ENCODE data around the gene KRT32. TPM values are rescaled to one million over a fixed set of nuclear protein-coding genes. Genes with fewer than 3 reads are reported as not detected.

The KRT32 gene
- total and polyA plus RNA-seq, 2 experiments from 2014 or later: not detected

- H3K36me3 ChIP-seq (ENCODE audit: low read depth): no peaks in the 10 kb centered on the region
- H3K9me3 ChIP-seq (ENCODE audit: low read depth): no peaks in the 10 kb centered on the region
- in situ Hi-C loops (cut with MboI): no loop called here
- no peaks in the 10 kb centered on the region for H3K9me2 ChIP-seq (ENCODE audit: insufficient read depth)
- no peak overlapping the region for H3K4me2 ChIP-seq (ENCODE audit: unreplicated experiment)
- H3K27me3 ChIP-seq (replicated peaks; ENCODE audit: insufficient read depth): peaks cover 2% of the 10 kb centered on the region; the same call in 1 of the 2 replicates
- H3K9ac ChIP-seq: no peak overlapping the region
- peaks cover 12% of the 10 kb centered on the region for H3K4me1 ChIP-seq (ENCODE audit: insufficient read depth)
- H4K20me1 ChIP-seq (ENCODE audit: insufficient read depth): no peaks in the 10 kb centered on the region
- no peak overlapping the region for H3K27ac ChIP-seq
- H2AFZ ChIP-seq: no peak overlapping the region
- TF ChIP-seq EZH2phosphoT487 (IDR thresholded peaks at IDR 0.05; ENCODE audit: insufficient read depth, low read depth): no peak
- TF ChIP-seq EZH2 (IDR thresholded peaks at IDR 0.05; ENCODE audit: insufficient read depth, poor library complexity, severe bottlenecking): no peak
- no peak overlapping the region for H3K4me3 ChIP-seq
- WGBS, 2 experiments (ENCODE audit: low coverage in 1 of 2, low lambda C conversion rate in 2 of 2, missing lambda C conversion rate in 2 of 2): 50 to 58% methylated on average over 4 of the region's 4 CpGs
- H3F3A ChIP-seq (ENCODE audit: insufficient read depth): peaks cover 9% of the 10 kb centered on the region; the same call in 1 of the 2 replicates
- DNase-seq: no peak
- H3K79me2 ChIP-seq (ENCODE audit: insufficient read depth): no peaks in the 10 kb centered on the region
Measured at GRCh38 chr17:41452281-41452680, 14.9 kb downstream of the KRT32 start.

GRCh38 chr17:41451154-41451728 lies 15.9 kb downstream of the KRT32 start:
- in situ Hi-C loops (cut with MboI): no loop called here
- WGBS, 2 experiments (ENCODE audit: low coverage in 1 of 2, low lambda C conversion rate in 2 of 2, missing lambda C conversion rate in 2 of 2): 10 to 17% methylated on average over 2 of the region's 2 CpGs
- no peaks in the 10 kb centered on the region for H3K79me2 ChIP-seq (ENCODE audit: insufficient read depth)
- peaks cover 23% of the 10 kb centered on the region for H3K4me1 ChIP-seq (ENCODE audit: insufficient read depth)
- no peak overlapping the region for H2AFZ ChIP-seq
- peak; percentile 40 for DNase-seq
- H3K4me2 ChIP-seq (ENCODE audit: unreplicated experiment): no peak overlapping the region
- H3K4me3 ChIP-seq: no peak overlapping the region
- peaks cover 18% of the 10 kb centered on the region; the same call in 1 of the 2 replicates for H3F3A ChIP-seq (ENCODE audit: insufficient read depth)
- H3K9ac ChIP-seq: no peak overlapping the region
- no peaks in the 10 kb centered on the region for H3K36me3 ChIP-seq (ENCODE audit: low read depth)
- H3K27ac ChIP-seq: no peak overlapping the region
- no peaks in the 10 kb centered on the region for H3K9me2 ChIP-seq (ENCODE audit: insufficient read depth)
- no peaks in the 10 kb centered on the region for H3K27me3 ChIP-seq (replicated peaks; ENCODE audit: insufficient read depth)
- no peak for TF ChIP-seq EZH2phosphoT487 (IDR thresholded peaks at IDR 0.05; ENCODE audit: insufficient read depth, low read depth)
- TF ChIP-seq EZH2 (IDR thresholded peaks at IDR 0.05; ENCODE audit: insufficient read depth, poor library complexity, severe bottlenecking): no peak
- H4K20me1 ChIP-seq (ENCODE audit: insufficient read depth): no peaks in the 10 kb centered on the region
- no peaks in the 10 kb centered on the region for H3K9me3 ChIP-seq (ENCODE audit: low read depth)

GRCh38 chr17:41449008-41449407 lies 18.2 kb downstream of the KRT32 start:
- no peaks in the 10 kb centered on the region for H3K79me2 ChIP-seq (ENCODE audit: insufficient read depth)
- no peaks in the 10 kb centered on the region for H3K9me3 ChIP-seq (ENCODE audit: low read depth)
- H3K4me3 ChIP-seq: no peak overlapping the region
- no peaks in the 10 kb centered on the region for H4K20me1 ChIP-seq (ENCODE audit: insufficient read depth)
- H2AFZ ChIP-seq: no peak overlapping the region
- peaks cover 21% of the 10 kb centered on the region for H3F3A ChIP-seq (ENCODE audit: insufficient read depth)
- peaks cover 20% of the 10 kb centered on the region for H3K4me1 ChIP-seq (ENCODE audit: insufficient read depth)
- no peak for TF ChIP-seq EZH2 (IDR thresholded peaks at IDR 0.05; ENCODE audit: insufficient read depth, poor library complexity, severe bottlenecking)
- TF ChIP-seq EZH2phosphoT487 (IDR thresholded peaks at IDR 0.05; ENCODE audit: insufficient read depth, low read depth): no peak
- no peaks in the 10 kb centered on the region for H3K36me3 ChIP-seq (ENCODE audit: low read depth)
- 83 to 90% methylated on average over 6 of the region's 6 CpGs for WGBS, 2 experiments (ENCODE audit: low coverage in 1 of 2, low lambda C conversion rate in 2 of 2, missing lambda C conversion rate in 2 of 2)
- no peak overlapping the region for H3K27ac ChIP-seq
- no peaks in the 10 kb centered on the region for H3K27me3 ChIP-seq (replicated peaks; ENCODE audit: insufficient read depth)
- H3K9ac ChIP-seq: no peak overlapping the region
- no peak for DNase-seq
- in situ Hi-C loops (cut with MboI): no loop called here
- H3K9me2 ChIP-seq (ENCODE audit: insufficient read depth): no peaks in the 10 kb centered on the region
- no peak overlapping the region for H3K4me2 ChIP-seq (ENCODE audit: unreplicated experiment)

GRCh38 chr17:41448506-41448905 lies 18.7 kb downstream of the KRT32 start:
- H3F3A ChIP-seq (ENCODE audit: insufficient read depth): peaks cover 26% of the 10 kb centered on the region
- H3K4me2 ChIP-seq (ENCODE audit: unreplicated experiment): no peak overlapping the region
- no peaks in the 10 kb centered on the region for H4K20me1 ChIP-seq (ENCODE audit: insufficient read depth)
- no peaks in the 10 kb centered on the region for H3K9me3 ChIP-seq (ENCODE audit: low read depth)
- no peaks in the 10 kb centered on the region for H3K36me3 ChIP-seq (ENCODE audit: low read depth)
- no peak overlapping the region for H3K4me3 ChIP-seq
- no peak overlapping the region for H2AFZ ChIP-seq
- H3K9me2 ChIP-seq (ENCODE audit: insufficient read depth): no peaks in the 10 kb centered on the region
- in situ Hi-C loops (cut with MboI): no loop called here
- 51 to 56% methylated on average over 2 of the region's 2 CpGs for WGBS, 2 experiments (ENCODE audit: low coverage in 1 of 2, low lambda C conversion rate in 2 of 2, missing lambda C conversion rate in 2 of 2)
- peak; percentile 50 for DNase-seq
- no peak for TF ChIP-seq EZH2phosphoT487 (IDR thresholded peaks at IDR 0.05; ENCODE audit: insufficient read depth, low read depth)
- TF ChIP-seq EZH2 (IDR thresholded peaks at IDR 0.05; ENCODE audit: insufficient read depth, poor library complexity, severe bottlenecking): no peak
- no peaks in the 10 kb centered on the region for H3K79me2 ChIP-seq (ENCODE audit: insufficient read depth)
- peaks cover 22% of the 10 kb centered on the region for H3K4me1 ChIP-seq (ENCODE audit: insufficient read depth)
- no peak overlapping the region for H3K27ac ChIP-seq
- H3K27me3 ChIP-seq (replicated peaks; ENCODE audit: insufficient read depth): no peaks in the 10 kb centered on the region
- H3K9ac ChIP-seq: no peak overlapping the region

All from GM23248 (cell line).